Brain microvascular endothelial cell (primary cell): ENCODE measurements around the gene SPACA9.

ENCODE experiments used
- DNase-seq: peaks from one replicate; pipeline ENCODE4 v3.0.0-alpha.2; 2020
- H3K27ac ChIP-seq: fragments of 250-450 bp; sonication (Bioruptor Pico); 2 replicates; pipeline ENCODE4 v1.5.1; 2020; ENCODE audit warnings: mild to moderate bottlenecking, moderate library complexity
- H3K27me3 ChIP-seq: fragments of 250-450 bp; sonication (Bioruptor Pico); replicated peaks from 2 replicates; pipeline ENCODE4 v1.5.1; 2020; ENCODE audit warnings: mild to moderate bottlenecking
- H3K36me3 ChIP-seq: fragments of 250-450 bp; sonication (Bioruptor Pico); replicated peaks from 2 replicates; pipeline ENCODE4 v1.5.1; 2020; ENCODE audit warnings: mild to moderate bottlenecking
- H3K4me3 ChIP-seq: 2 replicates; pipeline ENCODE4 v1.5.1; 2011; ENCODE audit warnings: low read depth, mild to moderate bottlenecking, control low read depth, low read length, moderate library complexity
- in situ Hi-C: cut with HindIII; loops from 2 replicates; pipeline ENCODE4 v1.10.0; 2017; ENCODE audit warnings: low sequenced_read_pairs, low pct_ligation_motif_present
- TF ChIP-seq, protein P1 (sequence below): IDR thresholded peaks from 2 replicates; pipeline ENCODE4 v1.5.1; 2011; ENCODE audit warnings: low read depth, mild to moderate bottlenecking, moderate library complexity, low read length, control low read depth, inconsistent platforms; ENCODE audit errors: missing control alignments

Gene SPACA9

GRCh38 chr9:132838291-132838690 is 40.4 kb upstream of the SPACA9 start:
- Histone ChIP-seq H3K36me3 (no peaks in the 10 kb centered on the region), H3K27me3 (peaks cover 7% of the 10 kb centered on the region), H3K27ac (no peak overlapping the region), H3K4me3 (no peak overlapping the region)
- TF ChIP-seq, protein P1, sequence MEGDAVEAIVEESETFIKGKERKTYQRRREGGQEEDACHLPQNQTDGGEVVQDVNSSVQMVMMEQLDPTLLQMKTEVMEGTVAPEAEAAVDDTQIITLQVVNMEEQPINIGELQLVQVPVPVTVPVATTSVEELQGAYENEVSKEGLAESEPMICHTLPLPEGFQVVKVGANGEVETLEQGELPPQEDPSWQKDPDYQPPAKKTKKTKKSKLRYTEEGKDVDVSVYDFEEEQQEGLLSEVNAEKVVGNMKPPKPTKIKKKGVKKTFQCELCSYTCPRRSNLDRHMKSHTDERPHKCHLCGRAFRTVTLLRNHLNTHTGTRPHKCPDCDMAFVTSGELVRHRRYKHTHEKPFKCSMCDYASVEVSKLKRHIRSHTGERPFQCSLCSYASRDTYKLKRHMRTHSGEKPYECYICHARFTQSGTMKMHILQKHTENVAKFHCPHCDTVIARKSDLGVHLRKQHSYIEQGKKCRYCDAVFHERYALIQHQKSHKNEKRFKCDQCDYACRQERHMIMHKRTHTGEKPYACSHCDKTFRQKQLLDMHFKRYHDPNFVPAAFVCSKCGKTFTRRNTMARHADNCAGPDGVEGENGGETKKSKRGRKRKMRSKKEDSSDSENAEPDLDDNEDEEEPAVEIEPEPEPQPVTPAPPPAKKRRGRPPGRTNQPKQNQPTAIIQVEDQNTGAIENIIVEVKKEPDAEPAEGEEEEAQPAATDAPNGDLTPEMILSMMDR = no peak
- in situ Hi-C loops = no loop called here
- no peak for DNase-seq

DNA sequence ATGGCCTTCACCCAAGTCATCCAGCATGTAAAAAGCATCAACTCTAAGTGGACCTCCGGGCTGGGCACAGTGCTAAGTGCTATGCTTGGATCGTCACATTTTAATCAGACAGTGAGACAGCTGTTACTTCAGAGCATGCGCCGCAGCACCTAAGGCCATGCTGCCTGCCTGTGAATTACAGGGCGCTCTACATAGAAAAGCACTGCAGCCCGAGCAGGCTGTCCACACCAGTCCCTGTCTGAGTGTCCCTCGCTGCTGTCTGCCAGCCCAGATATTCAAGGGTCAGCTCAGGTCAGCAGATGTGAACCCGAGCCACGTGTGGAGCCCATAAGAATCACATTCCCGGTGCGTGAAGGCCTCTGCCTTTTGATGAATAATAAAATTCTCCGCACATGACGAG is 37.7 kb upstream of the SPACA9 start:
- in situ Hi-C loops = no loop called here
- no peak overlapping the region for H3K27ac ChIP-seq
- H3K27me3 ChIP-seq = no peaks in the 10 kb centered on the region

GRCh38 chr9:132842124-132843044 is 36.3 kb upstream of the SPACA9 start:
- in situ Hi-C loops = no loop called here
- no peak for DNase-seq
- TF ChIP-seq, protein P1 = no peak
- no peak overlapping the region for H3K4me3 ChIP-seq
- H3K27ac ChIP-seq = no peak overlapping the region
- H3K36me3 ChIP-seq = no peaks in the 10 kb centered on the region
- H3K27me3 ChIP-seq = no peaks in the 10 kb centered on the region

More for the DNA sequence above, 37.7 kb upstream of the SPACA9 start:
- Histone ChIP-seq H3K36me3 (no peaks in the 10 kb centered on the region), H3K4me3 (no peak overlapping the region)
- TF ChIP-seq, protein P1 = no peak
- DNase-seq = no peak

DNA sequence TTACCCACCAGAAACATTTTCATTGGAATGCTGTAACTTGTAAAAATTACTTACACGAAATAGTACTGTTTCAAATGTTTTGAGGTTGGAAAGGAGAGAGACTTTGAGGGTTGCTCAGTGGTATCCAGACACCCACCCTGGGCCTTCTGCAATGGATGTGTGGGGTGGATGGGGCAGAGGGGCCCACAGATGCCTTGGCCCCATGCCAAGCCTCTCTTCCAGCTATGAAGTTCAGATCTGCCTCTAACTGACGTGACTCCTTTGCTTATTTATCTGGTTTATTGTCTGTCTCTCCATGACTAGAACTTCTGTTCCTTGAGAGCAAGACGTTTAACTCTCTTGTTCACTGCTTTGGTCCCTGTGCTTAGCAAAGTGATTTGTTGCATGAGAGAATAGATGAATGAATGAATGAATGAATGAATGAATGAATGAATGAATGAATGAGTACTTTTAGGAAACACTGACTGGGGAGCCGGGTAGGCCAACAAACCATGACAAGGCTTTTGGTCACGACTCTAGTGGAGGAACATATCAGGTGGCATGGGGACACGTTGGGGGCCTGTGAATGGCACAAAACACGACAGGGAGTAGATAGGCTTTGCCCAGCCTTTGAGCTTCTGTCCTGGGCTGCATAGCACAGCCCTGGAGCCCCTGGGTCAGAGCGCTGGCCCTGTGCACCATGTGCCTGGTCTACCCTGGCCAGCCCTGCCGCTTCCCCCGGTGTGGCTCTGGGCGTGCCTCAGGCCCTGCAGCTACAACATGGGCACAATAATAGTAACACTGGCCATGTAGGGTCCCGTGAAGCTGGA is 32.4 kb upstream of the SPACA9 start:
- Histone ChIP-seq H3K36me3 (no peaks in the 10 kb centered on the region), H3K27ac (no peak overlapping the region), H3K4me3 (no peak overlapping the region), H3K27me3 (no peaks in the 10 kb centered on the region)
- DNase-seq = no peak
- in situ Hi-C loops = no loop called here
- TF ChIP-seq, protein P1 = no peak

GRCh38 chr9:132846918-132847515 is 31.7 kb upstream of the SPACA9 start:
- in situ Hi-C loops = no loop called here
- no peaks in the 10 kb centered on the region for H3K27me3 ChIP-seq
- DNase-seq = no peak
- no peaks in the 10 kb centered on the region for H3K36me3 ChIP-seq
- H3K27ac ChIP-seq = no peak overlapping the region
- TF ChIP-seq, protein P1 = no peak
- H3K4me3 ChIP-seq = no peak overlapping the region
